ENCODE data around the gene REC8. TPM values are rescaled to one million over a fixed set of nuclear protein-coding genes. Genes with fewer than 3 reads are reported as not detected.

REC8 gene
- total RNA-seq, 1 donor from 2014 or later, result 69.2 TPM

GRCh38 chr14:24159777-24160498 is 11.9 kb upstream of the REC8 start:
- no peak for TF ChIP-seq CTCF (IDR thresholded peaks at IDR 0.05; ENCODE audit: insufficient read depth, low read length, poor library complexity, severe bottlenecking)
- Histone ChIP-seq H3K4me3 (ENCODE audit: low read depth, low read length) (no peak overlapping the region), H3K27me3 (ENCODE audit: control insufficient read depth, insufficient read depth, low read length) (no peaks in the 10 kb centered on the region), H3K36me3 (ENCODE audit: control insufficient read depth, insufficient read depth, low read length) (peaks cover 16% of the 10 kb centered on the region)
- no peak for DNase-seq (ENCODE audit: low read depth)

- peaks cover 15% of the 10 kb centered on the region for H3K36me3 ChIP-seq (ENCODE audit: control insufficient read depth, insufficient read depth, low read length)
- TF ChIP-seq CTCF (IDR thresholded peaks at IDR 0.05; ENCODE audit: insufficient read depth, low read length, poor library complexity, severe bottlenecking), result no peak
- no peaks in the 10 kb centered on the region for H3K27me3 ChIP-seq (ENCODE audit: control insufficient read depth, insufficient read depth, low read length)
- no peak overlapping the region for H3K4me3 ChIP-seq (ENCODE audit: low read depth, low read length)
- no peak for DNase-seq (ENCODE audit: low read depth)
Measured at GRCh38 chr14:24160499-24160849, 11.4 kb upstream of the REC8 start.

GRCh38 chr14:24160850-24161804 is 10.8 kb upstream of the REC8 start, which contains the start of gene IRF9:
IRF9 (plus strand) TSS chr14:24161265; CDS start chr14:24162145, 880 bp downstream.
- Histone ChIP-seq H3K27me3 (ENCODE audit: control insufficient read depth, insufficient read depth, low read length) (no peaks in the 10 kb centered on the region), H3K36me3 (ENCODE audit: control insufficient read depth, insufficient read depth, low read length) (peaks cover 13% of the 10 kb centered on the region), H3K4me3 (ENCODE audit: low read depth, low read length) (peak within 1 kb of the TSS; percentile 66)
- DNase-seq (ENCODE audit: low read depth), result peak; percentile 73
- peak; percentile 91 for TF ChIP-seq CTCF (IDR thresholded peaks at IDR 0.05; ENCODE audit: insufficient read depth, low read length, poor library complexity, severe bottlenecking)

GRCh38 chr14:24162093-24162492 is 9.8 kb upstream of the REC8 start:
- DNase-seq (ENCODE audit: low read depth), result no peak
- no peak for TF ChIP-seq CTCF (IDR thresholded peaks at IDR 0.05; ENCODE audit: insufficient read depth, low read length, poor library complexity, severe bottlenecking)
- Histone ChIP-seq H3K36me3 (ENCODE audit: control insufficient read depth, insufficient read depth, low read length) (peaks cover 11% of the 10 kb centered on the region), H3K27me3 (ENCODE audit: control insufficient read depth, insufficient read depth, low read length) (no peaks in the 10 kb centered on the region), H3K4me3 (ENCODE audit: low read depth, low read length) (peak overlapping the region; percentile 66)

GRCh38 chr14:24164518-24164991 is 7.3 kb upstream of the REC8 start:
- Histone ChIP-seq H3K4me3 (ENCODE audit: low read depth, low read length) (no peak overlapping the region), H3K36me3 (ENCODE audit: control insufficient read depth, insufficient read depth, low read length) (peaks cover 11% of the 10 kb centered on the region), H3K27me3 (ENCODE audit: control insufficient read depth, insufficient read depth, low read length) (no peaks in the 10 kb centered on the region)
- no peak for DNase-seq (ENCODE audit: low read depth)
- no peak for TF ChIP-seq CTCF (IDR thresholded peaks at IDR 0.05; ENCODE audit: insufficient read depth, low read length, poor library complexity, severe bottlenecking)

Measured in kidney epithelial cell (primary cell).